SH-SY5Y (cell line): Measurements from ENCODE around the gene IMMP2L.

Source experiments
- GATA2 ChIP-seq: IDR thresholded peaks from 2 replicates; pipeline ENCODE4 v1.6.1; 2011; ENCODE audit warnings: mild to moderate bottlenecking, low read depth, low read length
- GATA3 ChIP-seq: IDR thresholded peaks from 2 replicates; pipeline ENCODE4 v1.6.1; 2011; ENCODE audit warnings: low read depth, mild to moderate bottlenecking, low read length, moderate library complexity

DNA sequence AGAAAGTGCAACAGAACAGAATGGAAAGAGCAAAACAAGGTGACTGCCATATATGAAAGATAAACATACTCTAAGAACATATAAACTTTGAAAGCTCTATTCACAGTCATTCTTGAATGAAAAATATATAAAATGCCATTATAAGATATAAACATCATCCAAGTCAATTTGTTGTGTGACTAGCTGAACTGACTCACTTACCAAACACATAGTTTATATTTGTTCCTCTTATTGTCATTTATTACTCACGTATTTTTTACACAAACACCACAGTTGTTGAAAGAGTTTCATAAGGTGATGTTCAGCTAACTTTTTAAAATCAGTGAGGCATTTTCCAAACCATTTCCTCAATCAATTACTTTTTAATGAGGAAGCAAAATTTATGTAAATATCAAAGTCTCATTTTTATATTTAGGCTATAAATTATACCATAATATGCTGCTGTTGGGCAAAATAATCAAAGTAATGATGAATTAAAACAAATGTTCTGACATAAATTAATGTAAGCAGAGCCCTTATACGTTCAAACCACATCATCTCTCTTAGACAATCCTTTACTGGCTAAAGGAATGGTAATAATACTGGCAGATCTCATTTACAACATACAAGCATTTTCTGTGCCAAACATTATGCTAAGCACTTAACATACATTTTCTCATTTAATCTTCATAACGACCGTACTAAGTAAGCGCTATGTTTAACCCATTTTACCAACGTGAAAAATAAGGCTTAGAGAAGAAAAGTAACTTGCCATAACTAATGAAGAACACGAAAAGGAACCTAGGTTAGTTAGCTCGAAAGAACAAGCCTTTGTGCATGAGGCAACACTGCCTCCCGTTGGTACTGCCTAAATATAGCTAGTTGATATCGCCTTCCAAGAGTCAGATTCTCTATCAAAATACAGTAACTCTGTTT is 464.0 kb downstream of the IMMP2L start:
- TF ChIP-seq GATA2 (no peak), GATA3 (no peak)
